Retinal pigment epithelial cell (primary cell): ENCODE results near the gene UPK1A.

ENCODE experiments used
- DNase-seq: peaks from one replicate; pipeline ENCODE4 v3.0.0-alpha.2; 2010; ENCODE audit warnings: low read depth
- H3K4me3 ChIP-seq: 2 replicates; pipeline ENCODE4 v1.5.1; 2011; ENCODE audit warnings: mild to moderate bottlenecking, low read length, control low read depth, moderate library complexity
- TF ChIP-seq, protein P1 (sequence below): conservative IDR thresholded peaks from 2 replicates; pipeline ENCODE4 v1.5.1; 2011; ENCODE audit warnings: low read depth, low read length, control low read depth, inconsistent platforms

The UPK1A gene

DNA sequence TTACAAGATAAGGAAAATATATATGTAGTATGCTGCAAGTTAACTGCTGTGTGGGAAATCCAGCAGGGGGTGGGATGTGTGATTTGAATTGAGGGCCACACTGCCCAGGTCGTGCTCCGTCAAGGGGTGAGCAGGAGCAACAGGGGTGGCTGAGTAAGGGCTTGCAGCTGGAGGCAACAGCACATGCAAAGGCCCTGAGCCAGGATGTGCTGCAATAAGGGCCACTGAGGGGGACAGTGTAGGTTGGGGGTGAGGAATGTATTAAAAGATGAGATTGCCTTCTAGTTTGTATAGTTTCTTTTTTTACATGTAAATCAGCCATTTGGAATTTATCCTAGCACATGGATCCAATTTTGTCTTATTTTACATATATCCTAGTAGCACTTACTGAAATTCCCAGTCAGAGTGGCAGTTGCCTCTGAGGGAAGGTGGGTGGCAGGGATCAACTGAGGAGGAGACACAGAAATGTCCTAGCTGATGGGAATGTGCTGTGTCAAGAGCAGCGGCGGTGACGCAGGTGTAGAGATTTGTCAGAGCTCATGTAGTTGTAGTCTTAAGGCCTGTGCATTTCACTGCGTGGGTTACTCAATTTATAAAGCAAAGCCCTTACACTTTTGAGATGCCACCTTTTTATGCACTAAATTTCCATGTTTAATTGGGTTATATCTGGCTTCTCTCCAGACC is 42.8 kb upstream of the UPK1A start:
- DNase-seq, result no peak
- TF ChIP-seq, protein P1, sequence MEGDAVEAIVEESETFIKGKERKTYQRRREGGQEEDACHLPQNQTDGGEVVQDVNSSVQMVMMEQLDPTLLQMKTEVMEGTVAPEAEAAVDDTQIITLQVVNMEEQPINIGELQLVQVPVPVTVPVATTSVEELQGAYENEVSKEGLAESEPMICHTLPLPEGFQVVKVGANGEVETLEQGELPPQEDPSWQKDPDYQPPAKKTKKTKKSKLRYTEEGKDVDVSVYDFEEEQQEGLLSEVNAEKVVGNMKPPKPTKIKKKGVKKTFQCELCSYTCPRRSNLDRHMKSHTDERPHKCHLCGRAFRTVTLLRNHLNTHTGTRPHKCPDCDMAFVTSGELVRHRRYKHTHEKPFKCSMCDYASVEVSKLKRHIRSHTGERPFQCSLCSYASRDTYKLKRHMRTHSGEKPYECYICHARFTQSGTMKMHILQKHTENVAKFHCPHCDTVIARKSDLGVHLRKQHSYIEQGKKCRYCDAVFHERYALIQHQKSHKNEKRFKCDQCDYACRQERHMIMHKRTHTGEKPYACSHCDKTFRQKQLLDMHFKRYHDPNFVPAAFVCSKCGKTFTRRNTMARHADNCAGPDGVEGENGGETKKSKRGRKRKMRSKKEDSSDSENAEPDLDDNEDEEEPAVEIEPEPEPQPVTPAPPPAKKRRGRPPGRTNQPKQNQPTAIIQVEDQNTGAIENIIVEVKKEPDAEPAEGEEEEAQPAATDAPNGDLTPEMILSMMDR, result no peak
- no peak overlapping the region for H3K4me3 ChIP-seq

- DNase-seq, result no peak
- peak overlapping the region; percentile 90 for H3K4me3 ChIP-seq
- TF ChIP-seq, protein P1, result no peak
Measured at GRCh38 chr19:35628264-35628564, 38.1 kb upstream of the UPK1A start.

- peak; percentile 96 for DNase-seq
- TF ChIP-seq, protein P1, result no peak
- H3K4me3 ChIP-seq, result peak within 1 kb of the TSS; percentile 90
Measured at GRCh38 chr19:35628565-35629331, 37.6 kb upstream of the UPK1A start, which contains the start of gene RBM42. TSS of gene RBM42 (plus strand) at chr19:35629036. CDS start at chr19:35629154, 118 bp downstream.

GRCh38 chr19:35629332-35629633 is 37.0 kb upstream of the UPK1A start:
- H3K4me3 ChIP-seq, result peak overlapping the region; percentile 90
- no peak for DNase-seq
- TF ChIP-seq, protein P1, result no peak

DNA sequence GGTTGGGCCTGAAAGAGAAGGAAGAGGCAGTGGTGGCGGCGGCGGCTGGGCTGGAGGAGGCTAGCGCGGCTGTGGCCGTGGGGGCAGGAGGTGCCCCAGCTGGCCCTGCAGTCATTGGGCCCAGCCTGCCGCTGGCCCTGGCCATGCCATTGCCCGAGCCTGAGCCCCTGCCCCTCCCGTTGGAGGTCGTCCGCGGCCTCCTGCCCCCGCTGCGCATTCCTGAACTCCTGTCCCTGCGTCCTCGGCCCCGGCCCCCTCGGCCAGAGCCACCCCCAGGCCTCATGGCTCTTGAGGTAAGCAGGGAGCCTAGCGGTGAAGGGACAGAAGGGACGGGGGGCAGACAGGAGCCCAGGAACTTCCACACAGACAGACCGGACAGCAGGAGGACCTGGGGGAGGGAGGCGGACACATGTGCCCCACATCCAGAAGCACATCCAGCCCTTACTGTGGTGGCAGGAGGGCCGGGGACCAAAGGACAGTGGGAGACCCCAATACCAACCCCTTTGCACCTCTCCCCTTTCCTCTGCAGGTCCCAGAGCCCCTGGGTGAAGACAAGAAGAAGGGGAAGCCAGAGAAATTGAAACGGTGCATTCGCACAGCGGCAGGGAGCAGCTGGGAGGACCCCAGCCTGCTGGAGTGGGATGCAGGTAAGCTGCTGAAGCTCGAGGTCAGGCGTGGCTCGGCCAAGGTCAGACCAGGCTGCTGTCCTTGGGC is 32.4 kb upstream of the UPK1A start:
- H3K4me3 ChIP-seq, result no peak overlapping the region
- TF ChIP-seq, protein P1, result no peak
- no peak for DNase-seq

DNA sequence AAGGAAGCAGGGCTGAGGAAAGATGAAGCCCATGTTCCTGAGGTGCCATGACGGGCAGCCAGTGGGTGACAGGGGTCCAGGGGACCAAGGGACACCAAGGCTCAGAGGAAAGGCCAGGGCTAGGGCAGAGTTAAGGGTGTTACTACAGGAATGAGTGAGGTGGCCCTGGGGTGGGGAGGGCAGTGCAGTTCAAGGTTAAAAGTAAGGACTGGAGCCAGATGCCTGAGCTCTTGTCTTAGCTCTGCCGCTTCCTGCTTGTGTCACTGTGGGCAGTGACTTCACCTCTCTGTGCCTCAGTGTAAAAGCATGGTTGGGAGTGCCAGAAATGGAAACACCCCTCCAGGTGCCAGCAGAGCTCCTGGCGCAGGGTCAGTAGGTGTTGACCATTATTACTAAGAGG is 29.7 kb upstream of the UPK1A start:
- DNase-seq, result no peak
- TF ChIP-seq, protein P1, result no peak
- no peak overlapping the region for H3K4me3 ChIP-seq
